ENCODE results near the gene COQ9. TPM values are rescaled to one million over a fixed set of nuclear protein-coding genes. Genes with fewer than 3 reads are reported as not detected.

COQ9 gene
- polyA plus RNA-seq, 4 donors: 63.9 to 177 (median 107) TPM

DNA sequence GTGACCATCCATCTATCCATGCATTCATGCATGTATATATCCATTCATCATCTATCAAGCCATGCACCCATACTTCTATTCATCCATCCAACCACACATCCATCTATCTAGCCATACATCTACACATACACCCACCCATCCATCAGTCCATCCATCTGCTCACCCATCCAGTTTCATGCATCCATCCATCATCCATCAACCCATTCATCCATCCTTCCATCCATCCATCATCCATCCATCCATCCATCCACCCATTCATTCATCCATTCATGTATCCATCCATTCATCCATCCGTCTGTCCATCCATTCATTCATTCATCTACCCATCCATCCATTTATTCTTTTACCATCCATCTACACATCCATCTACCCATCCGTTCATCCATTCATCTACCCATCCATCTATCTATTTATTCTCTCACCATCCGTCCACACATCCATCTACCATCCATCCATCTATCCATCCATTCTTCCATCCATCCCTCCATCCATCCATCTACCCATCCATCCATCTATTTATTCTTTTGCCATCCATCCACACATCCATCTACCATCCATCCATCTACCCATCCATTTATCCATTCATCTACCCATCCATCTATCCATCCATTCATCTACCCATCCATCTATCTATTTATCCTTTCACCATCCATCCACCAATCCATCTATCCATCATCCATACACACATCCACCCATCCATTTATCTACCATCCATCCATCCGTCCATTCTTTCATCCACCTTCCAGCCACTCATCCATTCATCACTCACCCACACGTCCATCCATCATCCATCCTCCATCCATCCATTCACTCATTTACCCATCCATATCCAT is 39.5 kb upstream of the COQ9 start:
- FAIRE-seq (no peak), DNase-seq (no peak)
- H3K36me3 ChIP-seq (ENCODE audit: control insufficient read depth in 3 of 3, insufficient read depth in 2 of 3, low read depth in 1 of 3, low read length in 3 of 3): no peaks in the 10 kb centered on the region
- WGBS, 3 donors: 89 to 93% (median 91%) methylated on average over 5 of the region's 5 CpGs
- no peaks in the 10 kb centered on the region for H3K4me1 ChIP-seq (ENCODE audit: control insufficient read depth in 3 of 3, insufficient read depth in 2 of 3, low read depth in 1 of 3, low read length in 2 of 3)
- no peaks in the 10 kb centered on the region for H3K9me3 ChIP-seq (ENCODE audit: control insufficient read depth in 2 of 2, insufficient read depth in 1 of 2, low read depth in 1 of 2, low read length in 1 of 2)
- no peak overlapping the region for H3K4me3 ChIP-seq (ENCODE audit: low read depth in 1 of 3, low read length in 3 of 3)
- H3K27me3 ChIP-seq (ENCODE audit: control insufficient read depth in 3 of 3, insufficient read depth in 3 of 3, low read length in 3 of 3): no peaks in the 10 kb centered on the region
- no peak overlapping the region for H3K27ac ChIP-seq (ENCODE audit: low read depth in 1 of 3, low read length in 2 of 3)

DNA sequence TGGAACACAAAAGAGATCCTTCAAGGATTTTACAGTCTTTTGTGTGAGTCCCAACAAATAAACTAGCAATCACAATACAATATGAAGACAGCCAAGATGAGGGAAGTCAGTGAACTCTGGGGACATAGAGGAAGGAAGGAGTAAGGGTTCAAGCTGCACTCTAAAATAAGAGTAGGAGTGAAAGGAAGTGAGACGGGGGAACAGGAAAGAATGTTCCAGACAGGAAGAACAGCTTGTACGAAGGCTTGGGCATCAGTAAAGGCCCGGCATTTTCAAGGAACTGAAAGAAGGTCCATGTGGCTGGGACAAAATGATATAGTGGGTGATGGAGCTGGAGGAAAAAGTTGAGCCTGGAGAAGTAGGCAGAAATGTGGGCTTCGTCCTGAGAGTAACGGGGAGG is 38.2 kb upstream of the COQ9 start:
- Histone ChIP-seq H3K4me3 (ENCODE audit: low read depth in 1 of 3, low read length in 3 of 3) (no peak overlapping the region), H3K4me1 (ENCODE audit: control insufficient read depth in 3 of 3, insufficient read depth in 2 of 3, low read depth in 1 of 3, low read length in 2 of 3) (no peaks in the 10 kb centered on the region), H3K27me3 (ENCODE audit: control insufficient read depth in 3 of 3, insufficient read depth in 3 of 3, low read length in 3 of 3) (no peaks in the 10 kb centered on the region), H3K27ac (ENCODE audit: low read depth in 1 of 3, low read length in 2 of 3) (no peak overlapping the region), H3K36me3 (ENCODE audit: control insufficient read depth in 3 of 3, insufficient read depth in 2 of 3, low read depth in 1 of 3, low read length in 3 of 3) (no peaks in the 10 kb centered on the region), H3K9me3 (ENCODE audit: control insufficient read depth in 2 of 2, insufficient read depth in 1 of 2, low read depth in 1 of 2, low read length in 1 of 2) (no peaks in the 10 kb centered on the region)
- FAIRE-seq (no peak), DNase-seq (no peak)
- 69 to 82% (median 80%) methylated on average over 5 of the region's 5 CpGs for WGBS, 3 donors

GRCh38 chr16:57409870-57410587 is 37.2 kb upstream of the COQ9 start:
- FAIRE-seq (no peak), DNase-seq (no peak)
- Histone ChIP-seq H3K4me3 (ENCODE audit: low read depth in 1 of 3, low read length in 3 of 3) (no peak overlapping the region), H3K4me1 (ENCODE audit: control insufficient read depth in 3 of 3, insufficient read depth in 2 of 3, low read depth in 1 of 3, low read length in 2 of 3) (no peaks in the 10 kb centered on the region), H3K27me3 (ENCODE audit: control insufficient read depth in 3 of 3, insufficient read depth in 3 of 3, low read length in 3 of 3) (no peaks in the 10 kb centered on the region), H3K36me3 (ENCODE audit: control insufficient read depth in 3 of 3, insufficient read depth in 2 of 3, low read depth in 1 of 3, low read length in 3 of 3) (no peaks in the 10 kb centered on the region), H3K9me3 (ENCODE audit: control insufficient read depth in 2 of 2, insufficient read depth in 1 of 2, low read depth in 1 of 2, low read length in 1 of 2) (no peaks in the 10 kb centered on the region), H3K27ac (ENCODE audit: low read depth in 1 of 3, low read length in 2 of 3) (no peak overlapping the region)
- 61 to 74% (median 61%) methylated on average over 14 of the region's 14 CpGs for WGBS, 3 donors

GRCh38 chr16:57411362-57411976 is 35.8 kb upstream of the COQ9 start:
- Histone ChIP-seq H3K36me3 (ENCODE audit: control insufficient read depth in 3 of 3, insufficient read depth in 2 of 3, low read depth in 1 of 3, low read length in 3 of 3) (no peaks in the 10 kb centered on the region), H3K27me3 (ENCODE audit: control insufficient read depth in 3 of 3, insufficient read depth in 3 of 3, low read length in 3 of 3) (no peaks in the 10 kb centered on the region), H3K27ac (ENCODE audit: low read depth in 1 of 3, low read length in 2 of 3) (no peak overlapping the region), H3K4me3 (ENCODE audit: low read depth in 1 of 3, low read length in 3 of 3) (no peak overlapping the region), H3K9me3 (ENCODE audit: control insufficient read depth in 2 of 2, insufficient read depth in 1 of 2, low read depth in 1 of 2, low read length in 1 of 2) (no peaks in the 10 kb centered on the region), H3K4me1 (ENCODE audit: control insufficient read depth in 3 of 3, insufficient read depth in 2 of 3, low read depth in 1 of 3, low read length in 2 of 3) (peaks cover 0 to 3% (median 0%) of the 10 kb centered on the region in 3 donors)
- FAIRE-seq: no peak
- WGBS, 3 donors: 61 to 71% (median 68%) methylated on average over 12 of the region's 12 CpGs
- no peak for DNase-seq

DNA sequence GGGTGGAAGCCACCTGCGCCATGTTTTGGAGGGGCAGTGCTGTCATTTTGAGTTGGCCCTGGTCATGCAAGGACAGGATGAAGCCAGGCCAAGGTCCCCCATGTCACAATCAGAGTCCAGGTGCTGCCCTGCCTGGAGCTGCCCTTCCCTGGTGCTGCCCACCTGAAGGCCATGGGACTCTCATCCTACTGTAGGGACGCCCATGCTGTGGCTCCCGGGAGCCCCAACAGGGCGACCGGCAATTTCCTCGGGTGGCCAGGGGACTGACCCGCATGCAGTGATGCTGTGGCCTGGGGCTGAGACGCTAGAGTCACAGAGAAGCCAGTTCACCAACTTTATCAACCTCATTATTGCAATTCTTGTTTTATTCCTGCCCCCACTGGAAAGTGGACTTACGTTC is 34.7 kb upstream of the COQ9 start:
- 88 to 92% (median 90%) methylated on average over 9 of the region's 9 CpGs for WGBS, 3 donors
- no peak overlapping the region for H3K27ac ChIP-seq (ENCODE audit: low read depth in 1 of 3, low read length in 2 of 3)
- peaks cover 0 to 13% (median 0%) of the 10 kb centered on the region in 3 donors for H3K4me1 ChIP-seq (ENCODE audit: control insufficient read depth in 3 of 3, insufficient read depth in 2 of 3, low read depth in 1 of 3, low read length in 2 of 3)
- no peaks in the 10 kb centered on the region for H3K36me3 ChIP-seq (ENCODE audit: control insufficient read depth in 3 of 3, insufficient read depth in 2 of 3, low read depth in 1 of 3, low read length in 3 of 3)
- H3K27me3 ChIP-seq (ENCODE audit: control insufficient read depth in 3 of 3, insufficient read depth in 3 of 3, low read length in 3 of 3): no peaks in the 10 kb centered on the region
- no peak for DNase-seq
- no peak for FAIRE-seq
- H3K9me3 ChIP-seq (ENCODE audit: control insufficient read depth in 2 of 2, insufficient read depth in 1 of 2, low read depth in 1 of 2, low read length in 1 of 2): no peaks in the 10 kb centered on the region
- no peak overlapping the region for H3K4me3 ChIP-seq (ENCODE audit: low read depth in 1 of 3, low read length in 3 of 3)

- Histone ChIP-seq H3K27me3 (ENCODE audit: control insufficient read depth in 3 of 3, insufficient read depth in 3 of 3, low read length in 3 of 3) (no peaks in the 10 kb centered on the region), H3K4me1 (ENCODE audit: control insufficient read depth in 3 of 3, insufficient read depth in 2 of 3, low read depth in 1 of 3, low read length in 2 of 3) (peaks cover 0 to 17% (median 0%) of the 10 kb centered on the region in 3 donors), H3K36me3 (ENCODE audit: control insufficient read depth in 3 of 3, insufficient read depth in 2 of 3, low read depth in 1 of 3, low read length in 3 of 3) (no peaks in the 10 kb centered on the region), H3K9me3 (ENCODE audit: control insufficient read depth in 2 of 2, insufficient read depth in 1 of 2, low read depth in 1 of 2, low read length in 1 of 2) (no peaks in the 10 kb centered on the region), H3K27ac (ENCODE audit: low read depth in 1 of 3, low read length in 2 of 3) (no peak overlapping the region), H3K4me3 (ENCODE audit: low read depth in 1 of 3, low read length in 3 of 3) (no peak overlapping the region)
- no peak for FAIRE-seq
- no peak for DNase-seq
- WGBS, 3 donors: 81 to 89% (median 85%) methylated on average over 5 of the region's 5 CpGs
Measured at GRCh38 chr16:57413301-57413730, 34.0 kb upstream of the COQ9 start.

GRCh38 chr16:57413733-57414132 is 33.5 kb upstream of the COQ9 start:
- Histone ChIP-seq H3K9me3 (ENCODE audit: control insufficient read depth in 2 of 2, insufficient read depth in 1 of 2, low read depth in 1 of 2, low read length in 1 of 2) (no peaks in the 10 kb centered on the region), H3K27ac (ENCODE audit: low read depth in 1 of 3, low read length in 2 of 3) (no peak overlapping the region), H3K4me1 (ENCODE audit: control insufficient read depth in 3 of 3, insufficient read depth in 2 of 3, low read depth in 1 of 3, low read length in 2 of 3) (peaks cover 0 to 20% (median 0%) of the 10 kb centered on the region in 3 donors), H3K4me3 (ENCODE audit: low read depth in 1 of 3, low read length in 3 of 3) (no peak overlapping the region), H3K36me3 (ENCODE audit: control insufficient read depth in 3 of 3, insufficient read depth in 2 of 3, low read depth in 1 of 3, low read length in 3 of 3) (no peaks in the 10 kb centered on the region), H3K27me3 (ENCODE audit: control insufficient read depth in 3 of 3, insufficient read depth in 3 of 3, low read length in 3 of 3) (no peaks in the 10 kb centered on the region)
- no peak for DNase-seq
- FAIRE-seq: no peak
- 45 to 66% (median 46%) methylated on average over 7 of the region's 7 CpGs for whole genome bisulfite sequencing, 3 donors

GRCh38 chr16:57416084-57416483 is 31.2 kb upstream of the COQ9 start:
- Histone ChIP-seq H3K27me3 (ENCODE audit: control insufficient read depth in 3 of 3, insufficient read depth in 3 of 3, low read length in 3 of 3) (no peaks in the 10 kb centered on the region), H3K4me3 (ENCODE audit: low read depth in 1 of 3, low read length in 3 of 3) (no peak overlapping the region), H3K27ac (ENCODE audit: low read depth in 1 of 3, low read length in 2 of 3) (no peak overlapping the region), H3K9me3 (ENCODE audit: control insufficient read depth in 2 of 2, insufficient read depth in 1 of 2, low read depth in 1 of 2, low read length in 1 of 2) (no peaks in the 10 kb centered on the region), H3K36me3 (ENCODE audit: control insufficient read depth in 3 of 3, insufficient read depth in 2 of 3, low read depth in 1 of 3, low read length in 3 of 3) (no peaks in the 10 kb centered on the region), H3K4me1 (ENCODE audit: control insufficient read depth in 3 of 3, insufficient read depth in 2 of 3, low read depth in 1 of 3, low read length in 2 of 3) (peaks cover 0 to 21% (median 0%) of the 10 kb centered on the region in 3 donors)
- WGBS, 3 donors: 81 to 84% (median 82%) methylated on average over 16 of the region's 16 CpGs
- FAIRE-seq (no peak), DNase-seq (no peak)

All from small intestine (tissue), 7 donors.